Suprapubic skin (tissue), 4 donors: ENCODE data around the gene MR1. TPM values are rescaled to one million over a fixed set of nuclear protein-coding genes. Genes with fewer than 3 reads are reported as not detected.
A peak's percentile ranks its signal among the peaks of the same experiment; 100 is the strongest.

Experiments used
- DNase-seq, 2 donors: peaks; one replicate each; pipeline ENCODE4 v3.0.0-alpha.2; 2019; ENCODE audit warnings: low spot score in 2 of 2
- H3K27ac ChIP-seq: fragments of 200-600 bp; sonication (generic); one replicate; pipeline ENCODE4 v1.5.1; 2019
- H3K27me3 ChIP-seq: fragments of 200-600 bp; sonication (generic); one replicate; pipeline ENCODE4 v1.5.1; 2019
- H3K36me3 ChIP-seq: fragments of 200-600 bp; sonication (generic); one replicate; pipeline ENCODE4 v1.5.1; 2019
- H3K4me1 ChIP-seq: fragments of 200-600 bp; sonication (generic); one replicate; pipeline ENCODE4 v1.5.1; 2019
- H3K4me3 ChIP-seq: fragments of 200-600 bp; sonication (generic); one replicate; pipeline ENCODE4 v1.5.1; 2019; ENCODE audit warnings: mild to moderate bottlenecking
- H3K9me3 ChIP-seq: fragments of 200-600 bp; sonication (generic); one replicate; pipeline ENCODE4 v1.5.1; 2019
- CTCF ChIP-seq, 2 donors: fragments of 200-600 bp in 1 of 2; fragments of 450-650 bp in 1 of 2; sonication (generic) in 1 of 2; IDR thresholded peaks; one replicate each; pipeline ENCODE4 v1.5.1; 2016 to 2019; ENCODE audit warnings: antibody characterized with exemption in 2 of 2, mild to moderate bottlenecking in 1 of 2, moderate library complexity in 1 of 2
- EP300 ChIP-seq: sonication (generic); formaldehyde crosslinking; IDR thresholded peaks from one replicate; pipeline ENCODE4 v1.6.1; 2017; ENCODE audit warnings: antibody characterized with exemption
- POLR2A ChIP-seq, 2 donors: fragments of 450-650 bp; IDR thresholded peaks; one replicate each; pipeline ENCODE4 v1.6.1; 2017; ENCODE audit warnings: antibody characterized with exemption in 2 of 2, mild to moderate bottlenecking in 2 of 2, moderate library complexity in 2 of 2
- POLR2AphosphoS5 ChIP-seq, 3 donors: sonication (generic); formaldehyde crosslinking; IDR thresholded peaks; one replicate each; pipeline ENCODE4 v1.6.1; 2017; ENCODE audit warnings: antibody characterized with exemption in 3 of 3
- WGBS: methylation state at CpG from one replicate; pipeline ENCODE4 v1.1.5; 2018; 5-methylcytosine and 5-hydroxymethylcytosine counted together
- total RNA-seq, 4 donors: library from RNA; depleted of rRNA; stranded (reverse); fragments of >200 nt; gene quantifications; one replicate each; pipeline ENCODE4 v1.1.0, GENCODE V29; 2016

The MR1 gene
- total RNA-seq, 4 donors from 2014 or later: 10.5 to 29.5 (median 14.5) TPM

- peaks cover 4% of the 10 kb centered on the region for H3K36me3 ChIP-seq
- peak; percentile 88 to 89 for DNase-seq
- H3K4me3 ChIP-seq: peak overlapping the region; percentile 97
- peak overlapping the region; percentile 95 for H3K27ac ChIP-seq
- 1% methylated on average over 39 of the region's 48 CpGs for WGBS
- H3K27me3 ChIP-seq: no peaks in the 10 kb centered on the region
- H3K4me1 ChIP-seq: peaks cover 54% of the 10 kb centered on the region
- TF ChIP-seq EP300: no peak
- TF ChIP-seq POLR2AphosphoS5 (IDR thresholded peaks at IDR 0.05): peak in 2 of 3 donors; percentile 7 to 56
- no peak for TF ChIP-seq CTCF (IDR thresholded peaks at IDR 0.05)
- H3K9me3 ChIP-seq: no peaks in the 10 kb centered on the region
Observed at GRCh38 chr1:181089676-181090544, 56.1 kb downstream of the MR1 start.

- WGBS: 15% methylated on average over 9 of the region's 9 CpGs
- Histone ChIP-seq H3K4me1 (peaks cover 61% of the 10 kb centered on the region), H3K27me3 (no peaks in the 10 kb centered on the region), H3K36me3 (peaks cover 4% of the 10 kb centered on the region), H3K27ac (peak overlapping the region; percentile 95), H3K9me3 (no peaks in the 10 kb centered on the region), H3K4me3 (peak overlapping the region; percentile 97)
- TF ChIP-seq EP300 (no peak), POLR2A (IDR thresholded peaks at IDR 0.05) (no peak), POLR2AphosphoS5 (IDR thresholded peaks at IDR 0.05) (no peak)
- no peak for DNase-seq
Observed at GRCh38 chr1:181090641-181091126, 56.9 kb downstream of the MR1 start.

GRCh38 chr1:181091309-181092040 is 57.7 kb downstream of the MR1 start:
- Histone ChIP-seq H3K9me3 (no peaks in the 10 kb centered on the region), H3K36me3 (peaks cover 4% of the 10 kb centered on the region), H3K27me3 (no peaks in the 10 kb centered on the region), H3K27ac (no peak overlapping the region), H3K4me3 (peak overlapping the region; percentile 97), H3K4me1 (peaks cover 67% of the 10 kb centered on the region)
- TF ChIP-seq CTCF (IDR thresholded peaks at IDR 0.05) (no peak), EP300 (no peak), POLR2AphosphoS5 (IDR thresholded peaks at IDR 0.05) (no peak), POLR2A (IDR thresholded peaks at IDR 0.05) (no peak)
- 81% methylated on average over 8 of the region's 8 CpGs for WGBS
- DNase-seq: no peak

GRCh38 chr1:181092056-181092455 is 58.3 kb downstream of the MR1 start:
- no peak for DNase-seq
- H3K4me1 ChIP-seq: peaks cover 72% of the 10 kb centered on the region

More at GRCh38 chr1:181092056-181092455, 58.3 kb downstream of the MR1 start:
- no peak for TF ChIP-seq EP300
- no peak for TF ChIP-seq POLR2AphosphoS5 (IDR thresholded peaks at IDR 0.05)
- no peak for TF ChIP-seq POLR2A (IDR thresholded peaks at IDR 0.05)
- TF ChIP-seq CTCF (IDR thresholded peaks at IDR 0.05): no peak
- H3K36me3 ChIP-seq: peaks cover 4% of the 10 kb centered on the region
- 83% methylated on average over 2 of the region's 2 CpGs for WGBS
- H3K4me3 ChIP-seq: peak overlapping the region; percentile 97
- no peaks in the 10 kb centered on the region for H3K9me3 ChIP-seq
- no peaks in the 10 kb centered on the region for H3K27me3 ChIP-seq
- H3K27ac ChIP-seq: no peak overlapping the region
